H1 (cell line): ENCODE results near the gene VCPKMT. TPM values are rescaled to one million over a fixed set of nuclear protein-coding genes. Genes with fewer than 3 reads are reported as not detected.

Experiments used
- ATF2 ChIP-seq: IDR thresholded peaks from 2 replicates; pipeline ENCODE4 v1.6.1; 2012; ENCODE audit warnings: low read length, inconsistent platforms
- polyA plus RNA-seq, 7 experiments: library from polyadenylated mRNA; depleted of rRNA in 3 of 7; stranded (reverse) in 5 of 7; unstranded in 2 of 7; fragments of >200 nt in 5 of 7; fragments of 200-250 nt in 2 of 7; gene quantifications; 1 replicate in 5 of 7; 2 replicates in 1 of 7; 4 replicates in 1 of 7; pipeline versions ENCODE4 v1.2.1 to v1.2.3, GENCODE V29; 2011 to 2013; ENCODE audit warnings: missing spikeins in 2 of 7, mixed read lengths in 2 of 7
- total RNA-seq: library from RNA; stranded (reverse); fragmentation: NEBNext Ultra II Directional; extraction: Animal tissue kit (Norgen Biotek cat#: 25700); gene quantifications from 2 replicates; pipeline ENCODE4 v1.2.1, GENCODE V29; 2021

VCPKMT gene
- total and polyA plus RNA-seq, 2 of the 8 experiments (the other 6 are each of a cell fraction or from before 2014, with no cell fraction given), result 3.8 to 7.1 TPM

- no peak for TF ChIP-seq ATF2
Observed at GRCh38 chr14:50109342-50109741, 7.0 kb downstream of the VCPKMT start (continued).
